NCI-H146 treated with DMSO at 0.1 percent for 48 hours (cell line): ENCODE measurements around the gene EDDM13.
"Not testable (repeated sequence)": the region's sequence is repeated elsewhere in the genome, so short reads cannot be mapped to it uniquely, and the experiment has no call there.

Source experiments
- DNase-seq: peaks from one replicate; lab custom pipeline; 2025; ENCODE audit not compliant: unreplicated experiment; lab: John Stamatoyannopoulos, UW

The EDDM13 gene

DNA sequence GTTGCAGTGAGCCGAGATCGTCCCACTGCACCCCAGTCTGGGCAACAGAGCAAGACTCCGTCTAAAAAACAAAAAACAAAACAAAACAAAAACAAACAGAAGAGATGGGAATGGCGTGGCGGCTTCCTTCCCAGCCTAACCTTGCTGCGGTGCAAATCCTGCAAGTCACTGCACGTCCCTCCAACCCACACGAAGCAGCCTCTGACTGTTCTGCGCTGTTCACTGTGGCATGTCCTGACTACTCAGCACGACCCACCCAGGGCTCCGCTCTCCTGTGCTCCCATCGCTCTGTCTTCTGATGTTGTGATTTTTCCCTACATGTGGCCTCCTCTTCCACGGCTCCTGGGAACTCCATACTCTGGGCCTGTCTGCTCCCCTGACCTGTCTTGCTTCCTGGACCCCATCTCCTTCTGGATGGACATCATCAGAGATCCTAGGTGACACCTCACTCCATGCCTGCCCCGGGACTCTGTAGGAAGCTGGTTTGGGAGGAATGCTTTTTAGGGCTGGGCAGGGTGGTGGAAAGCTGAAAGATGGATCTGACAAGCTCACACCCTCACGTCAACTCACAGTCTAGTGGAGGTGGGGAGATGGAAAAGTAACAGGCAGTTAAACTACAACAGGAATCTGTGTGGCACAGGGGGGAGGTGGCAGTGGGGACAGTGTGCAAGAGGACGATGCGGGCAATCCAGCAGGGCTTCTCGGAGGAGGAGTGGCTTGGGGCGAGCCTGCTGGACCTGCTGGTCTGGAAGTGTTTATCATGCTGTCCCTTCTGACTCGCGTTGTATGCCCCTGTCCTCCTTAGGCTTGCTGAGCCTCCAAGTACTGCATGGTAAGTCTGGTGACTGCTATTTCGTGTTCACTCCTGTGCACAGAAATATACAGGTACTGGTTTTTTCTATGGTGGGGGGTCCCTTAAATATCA lies 23.2 kb downstream of the EDDM13 start:
- no peak for DNase-seq

DNA sequence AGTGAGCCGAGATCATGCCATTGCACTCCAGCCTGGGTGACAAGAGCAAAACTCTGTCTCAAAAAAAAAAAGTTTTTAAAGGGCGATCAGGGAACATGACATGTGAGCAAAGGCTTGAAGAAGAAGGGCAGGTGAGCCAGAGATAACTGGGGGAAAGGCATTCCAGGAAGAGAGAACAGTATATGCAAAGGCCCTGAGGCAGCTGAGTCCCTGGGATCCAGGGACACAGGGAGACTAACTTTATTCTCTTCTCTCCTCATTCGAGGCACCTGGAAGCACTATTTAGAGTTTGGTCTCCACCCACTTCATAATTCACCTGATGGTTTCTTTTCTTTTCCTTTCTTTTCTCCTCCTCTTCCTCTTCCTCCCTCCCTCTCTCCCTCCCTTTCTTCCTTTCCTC lies 24.5 kb downstream of the EDDM13 start:
- no peak for DNase-seq

DNA sequence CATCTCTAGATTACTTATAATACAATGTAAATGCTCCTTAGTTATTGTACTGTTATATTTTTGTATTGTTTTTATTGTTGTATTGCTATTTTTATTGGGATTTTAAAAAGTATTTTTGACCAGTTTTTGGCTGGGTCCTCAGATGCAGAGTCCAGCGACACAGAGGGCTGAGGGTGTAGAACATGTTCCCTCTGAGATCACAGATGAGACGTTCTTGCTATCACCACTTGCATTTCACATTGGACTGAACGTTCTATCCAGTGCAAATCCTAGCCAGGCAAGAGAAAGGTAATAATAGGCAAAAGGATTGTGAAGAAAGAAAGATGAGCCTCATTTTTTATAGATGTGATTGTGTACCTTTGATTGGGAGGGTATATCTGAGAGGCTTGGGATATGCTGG lies 27.1 kb downstream of the EDDM13 start:
- no peak for DNase-seq

DNA sequence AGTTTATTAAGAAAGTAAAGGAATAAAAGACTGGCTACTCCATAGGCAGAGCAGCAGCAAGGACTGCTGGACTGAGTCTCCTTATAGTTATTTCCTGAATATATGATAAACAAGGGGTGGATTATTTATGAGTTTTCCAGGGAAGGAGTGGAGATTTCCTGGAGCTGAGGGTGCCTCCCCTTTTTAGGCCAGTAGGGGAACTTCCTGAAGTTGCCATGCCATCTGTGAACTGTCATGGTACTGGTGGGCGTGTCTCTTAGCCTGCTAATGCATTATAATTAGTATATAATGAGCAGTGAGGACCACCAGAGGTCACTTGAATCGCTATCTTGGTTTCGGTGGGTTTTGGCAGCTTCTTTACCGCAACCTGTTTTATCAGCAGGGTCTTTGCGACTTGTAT lies 28.6 kb downstream of the EDDM13 start:
- no peak for DNase-seq

DNA sequence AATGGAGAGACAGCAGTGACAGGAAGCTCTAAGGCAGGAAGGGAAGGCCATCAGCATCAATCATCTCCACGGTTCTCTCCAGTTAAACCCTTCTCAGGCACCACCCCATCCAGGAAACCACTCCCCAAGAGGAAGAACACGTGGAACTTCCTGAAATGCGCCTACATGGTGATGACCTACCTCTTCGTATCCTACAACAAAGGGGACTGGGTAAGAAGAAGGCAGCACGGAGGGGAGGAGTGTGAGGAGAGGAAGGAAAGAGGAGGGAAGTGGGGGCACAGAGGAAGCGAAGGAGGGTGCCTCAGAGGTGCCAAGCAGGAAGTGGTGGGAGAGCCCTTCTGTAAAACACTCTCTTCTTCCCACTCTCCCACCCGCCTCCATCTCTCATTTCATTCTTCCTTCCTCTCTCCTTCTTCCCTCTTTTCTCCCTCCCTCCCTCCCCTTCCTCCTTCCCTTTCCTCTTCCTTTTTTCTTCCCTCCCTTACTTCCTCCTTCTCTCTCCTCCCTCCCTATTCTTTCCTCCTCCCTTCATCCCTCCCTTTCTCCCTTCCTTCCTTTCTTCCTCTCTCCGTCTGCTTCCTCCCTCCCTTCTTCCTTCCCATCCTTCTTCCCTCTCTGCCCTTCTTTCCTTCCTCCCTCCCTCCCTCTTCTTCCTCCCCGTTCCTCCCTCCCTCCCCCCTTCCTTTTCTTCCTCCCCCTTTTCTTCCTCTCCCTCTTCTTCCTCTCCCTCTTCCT lies 29.5 kb downstream of the EDDM13 start:
- DNase-seq: no peak

DNA sequence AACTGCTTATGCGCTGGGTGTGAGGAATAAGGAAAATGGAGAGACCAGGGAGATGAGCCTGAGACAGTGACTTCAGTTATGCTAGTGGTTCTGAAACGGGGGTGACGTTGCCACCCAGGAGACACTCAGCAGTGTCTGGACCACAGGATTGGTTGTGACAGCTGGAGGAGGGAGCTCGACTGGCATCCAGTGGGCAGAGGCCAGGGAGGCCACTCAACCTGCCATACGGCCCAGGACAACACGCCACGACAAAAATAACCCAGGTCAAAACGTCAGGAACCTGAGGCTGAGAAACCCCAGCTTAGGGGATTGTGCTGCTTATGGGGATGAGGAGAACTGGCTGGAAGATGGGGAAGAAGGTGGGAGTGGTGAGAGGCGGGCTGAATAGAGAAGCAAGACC lies 31.7 kb downstream of the EDDM13 start:
- no peak for DNase-seq

DNA sequence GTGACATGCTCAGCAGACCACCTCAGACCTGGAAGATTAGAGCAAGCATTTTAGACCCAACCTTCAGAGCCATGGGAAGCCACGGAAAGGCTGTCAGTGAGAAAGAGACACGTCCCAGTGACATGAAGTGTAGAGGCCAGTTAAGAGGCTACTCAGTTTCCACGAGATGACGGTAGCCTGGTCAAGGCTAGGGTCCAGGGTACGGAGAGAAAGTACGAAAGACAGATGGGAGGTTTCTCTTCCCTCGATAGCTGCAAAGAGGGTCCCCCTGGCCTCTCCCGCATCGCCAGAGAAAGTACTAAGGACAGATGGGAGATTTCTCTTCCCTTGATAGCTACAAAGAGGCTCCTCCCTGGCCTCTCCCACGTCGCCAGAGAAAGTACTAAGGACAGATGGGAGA lies 33.5 kb downstream of the EDDM13 start:
- DNase-seq: no peak

DNA sequence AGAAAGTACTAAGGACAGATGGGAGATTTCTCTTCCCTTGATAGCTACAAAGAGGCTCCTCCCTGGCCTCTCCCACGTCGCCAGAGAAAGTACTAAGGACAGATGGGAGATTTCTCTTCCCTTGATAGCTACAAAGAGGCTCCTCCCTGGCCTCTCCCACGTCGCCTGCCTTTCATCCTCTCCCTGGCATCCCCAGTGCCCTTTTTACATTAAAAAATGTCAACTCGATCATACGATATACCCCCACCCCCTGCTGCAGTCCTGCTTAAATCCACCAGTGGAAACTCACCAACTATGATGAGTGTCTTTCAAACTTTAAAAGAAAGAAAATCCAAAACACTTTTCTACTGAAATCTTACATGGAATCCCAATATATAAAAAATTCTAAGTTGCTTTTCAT lies 34.5 kb downstream of the EDDM13 start:
- not testable (repeated sequence) for DNase-seq

DNA sequence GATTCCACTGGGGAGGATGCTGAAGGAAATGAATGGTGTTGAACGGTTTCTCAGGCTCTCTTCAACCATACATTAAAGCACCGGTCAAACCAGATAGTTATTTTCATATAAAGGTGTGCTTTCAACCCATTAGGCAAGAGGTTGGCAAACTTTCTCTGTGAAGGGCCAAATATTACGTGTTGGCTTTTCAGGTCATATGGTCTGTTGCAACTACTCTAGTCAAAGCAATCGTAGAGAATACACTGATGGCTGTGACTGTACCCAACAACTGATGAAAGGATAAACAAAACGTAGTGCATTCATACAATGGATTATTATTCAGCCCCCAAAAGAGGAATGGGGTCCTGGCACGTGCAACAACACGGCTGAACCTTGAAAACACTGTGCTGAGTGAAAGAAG lies 36.2 kb downstream of the EDDM13 start:
- no peak for DNase-seq

DNA sequence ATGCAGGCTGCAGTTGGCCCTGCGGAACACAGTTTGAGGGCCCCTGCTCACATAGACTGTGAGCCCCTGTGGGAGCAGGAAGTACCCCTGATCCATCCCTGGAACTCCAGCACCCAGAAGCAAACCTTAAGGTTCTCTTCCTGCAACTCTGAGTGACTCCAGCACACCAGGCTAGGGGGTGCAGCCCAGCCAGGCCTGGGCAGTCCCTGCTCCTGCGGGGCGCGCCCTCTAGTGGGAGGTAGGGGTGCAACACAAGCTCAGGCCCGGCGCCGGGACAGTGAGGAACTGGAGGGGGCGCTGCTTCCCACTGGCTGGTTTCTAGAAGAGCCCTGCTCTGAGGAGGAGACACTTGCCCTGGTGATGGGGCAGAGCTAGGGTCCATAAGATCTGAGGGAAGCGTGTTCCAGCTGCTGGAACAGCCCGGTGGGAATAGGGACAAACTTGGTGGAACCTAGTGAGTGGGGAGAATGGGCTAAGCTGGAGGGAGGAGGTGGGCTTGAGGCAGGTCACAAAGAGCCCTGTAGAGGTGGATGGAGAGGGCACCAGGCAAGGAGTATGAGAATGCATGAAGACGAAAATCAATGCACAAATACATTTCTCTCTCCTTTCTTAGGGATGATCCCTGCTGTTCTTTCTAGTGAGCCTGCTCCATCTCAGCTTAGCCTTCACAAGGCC lies 37.1 kb downstream of the EDDM13 start:
- DNase-seq: peak; percentile 23

DNA sequence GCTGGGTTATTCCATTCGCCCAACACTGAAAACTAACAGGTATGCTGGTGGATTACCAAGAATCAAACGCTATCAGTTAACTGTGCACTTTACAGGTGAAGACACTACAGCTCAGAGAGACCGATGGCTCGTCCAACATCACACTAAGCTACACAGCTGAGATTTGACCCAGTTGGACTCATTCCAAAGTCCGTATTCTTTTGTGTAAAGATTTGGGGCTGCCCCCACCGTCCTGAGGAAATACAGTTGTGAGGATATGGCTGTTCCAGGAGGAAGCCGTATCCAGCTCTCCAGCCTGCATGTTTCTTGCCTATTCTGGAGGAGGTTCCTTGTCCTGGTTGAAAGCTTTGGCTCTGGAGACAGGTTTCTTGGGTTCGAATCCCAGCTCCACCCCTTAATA lies 37.9 kb downstream of the EDDM13 start:
- no peak for DNase-seq

DNA sequence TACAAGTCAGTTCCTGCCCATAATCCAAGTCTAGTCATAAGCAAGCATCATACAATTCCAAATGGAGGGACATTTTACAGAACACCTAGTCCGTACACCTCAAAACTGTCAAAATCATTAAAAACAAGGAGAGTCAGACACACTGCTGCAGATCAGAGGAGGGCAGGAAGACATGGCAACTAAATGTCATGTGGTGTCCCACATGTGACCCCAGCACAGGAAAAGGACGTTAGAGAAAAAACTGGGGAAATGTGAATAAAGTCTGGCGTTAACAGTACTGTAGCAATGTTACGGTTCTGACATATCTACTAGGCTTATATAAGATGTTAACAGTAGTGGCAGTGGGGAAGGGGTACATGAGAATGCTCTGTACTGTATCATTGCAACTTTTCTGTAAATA lies 39.8 kb downstream of the EDDM13 start:
- DNase-seq: no peak

DNA sequence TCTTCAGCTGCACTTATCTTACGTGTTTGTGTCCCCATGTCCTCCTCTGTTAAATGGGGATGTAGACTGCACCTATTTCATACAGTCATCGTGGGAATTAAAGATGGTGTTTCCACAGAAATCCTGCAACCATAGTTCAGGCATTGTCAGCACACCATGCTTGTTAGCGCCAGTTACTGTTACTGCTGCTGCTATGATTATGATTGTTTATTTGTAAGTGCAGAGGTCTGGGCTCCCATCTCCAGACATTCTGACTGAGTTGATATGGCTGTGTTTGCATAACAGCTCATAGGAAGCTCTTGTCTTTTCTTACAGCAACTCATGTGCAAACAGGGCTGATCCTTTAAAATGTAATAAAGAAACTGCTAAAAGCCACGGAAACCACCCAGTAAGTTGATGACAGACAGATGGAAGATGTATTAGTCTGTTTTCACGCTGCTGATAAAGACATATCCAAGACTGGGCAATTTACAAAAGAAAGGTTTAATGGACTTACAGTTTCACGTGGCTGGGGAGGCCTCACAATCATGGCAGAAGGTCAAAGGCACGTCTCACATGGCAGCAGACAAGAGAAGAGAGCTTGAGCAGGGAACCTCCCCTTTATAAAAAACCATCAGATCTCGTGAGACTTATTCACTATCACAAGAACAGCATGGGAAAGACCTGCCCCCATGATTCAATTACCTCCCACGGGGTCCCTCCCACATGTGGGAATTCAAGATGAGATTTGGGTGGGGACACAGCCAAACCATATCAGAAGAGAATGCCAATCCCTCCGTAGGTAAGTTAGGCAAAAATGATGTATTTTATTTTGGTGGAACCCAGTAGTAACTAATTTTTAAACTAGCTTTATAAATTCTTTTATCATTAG lies 40.5 kb downstream of the EDDM13 start:
- no peak for DNase-seq

DNA sequence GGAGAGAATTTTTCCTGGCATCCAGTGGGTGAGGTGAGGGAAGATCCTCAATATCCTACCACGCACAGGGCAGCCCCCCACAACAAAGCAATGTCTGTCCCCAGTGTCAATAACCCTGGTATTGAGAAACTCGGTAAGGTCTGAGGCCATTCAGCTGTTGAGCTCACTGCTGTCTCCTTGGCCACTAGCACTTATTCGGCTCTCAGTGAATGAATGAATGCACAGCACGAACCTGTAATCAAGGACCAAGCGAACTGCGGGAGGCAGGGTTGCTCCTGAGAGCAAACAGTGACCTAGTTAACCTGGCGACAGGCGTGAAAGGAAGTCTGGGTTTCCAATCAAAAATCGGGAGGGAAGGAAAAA lies 41.5 kb downstream of the EDDM13 start:
- DNase-seq: peak; percentile 87

DNA sequence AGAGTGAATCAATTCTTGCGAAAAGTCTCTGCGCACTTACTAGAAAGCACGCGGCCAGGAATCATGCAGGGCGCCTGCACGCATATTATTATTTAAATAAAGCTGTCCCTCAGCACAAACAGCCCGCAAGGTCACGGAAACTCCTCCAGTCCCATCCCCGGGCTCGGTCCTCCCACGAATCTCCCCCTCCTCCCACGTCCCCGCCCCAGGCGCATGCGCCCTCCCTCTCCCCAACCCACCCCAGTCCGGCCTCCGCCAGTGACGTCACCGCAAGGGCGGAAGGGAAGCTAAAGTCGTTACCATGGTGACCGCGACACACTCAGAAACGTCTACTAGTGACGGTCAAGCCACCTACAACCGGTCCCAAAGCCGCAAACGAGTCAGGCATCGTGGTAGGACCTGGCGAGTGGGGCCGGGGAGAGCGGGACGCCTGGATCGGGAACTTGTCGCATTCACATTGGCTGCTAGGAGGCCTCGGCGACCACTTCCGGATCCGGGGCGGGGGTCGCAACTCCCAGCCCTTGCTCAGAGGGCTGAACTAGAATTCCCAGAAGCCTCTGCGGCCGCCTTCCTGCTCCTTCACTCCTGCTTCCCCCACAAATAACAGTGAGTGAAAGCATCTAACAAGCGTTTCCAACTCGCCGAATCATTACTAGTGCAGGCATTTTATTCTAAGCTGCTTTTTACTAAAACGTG lies 42.0 kb downstream of the EDDM13 start, which contains the start of gene ZSCAN5A:
ZSCAN5A (minus strand) TSS at position 459 of the 696 bp plus-strand sequence. CDS start 89,793 bp downstream, outside the sequence.
- DNase-seq: peak; percentile 99

DNA sequence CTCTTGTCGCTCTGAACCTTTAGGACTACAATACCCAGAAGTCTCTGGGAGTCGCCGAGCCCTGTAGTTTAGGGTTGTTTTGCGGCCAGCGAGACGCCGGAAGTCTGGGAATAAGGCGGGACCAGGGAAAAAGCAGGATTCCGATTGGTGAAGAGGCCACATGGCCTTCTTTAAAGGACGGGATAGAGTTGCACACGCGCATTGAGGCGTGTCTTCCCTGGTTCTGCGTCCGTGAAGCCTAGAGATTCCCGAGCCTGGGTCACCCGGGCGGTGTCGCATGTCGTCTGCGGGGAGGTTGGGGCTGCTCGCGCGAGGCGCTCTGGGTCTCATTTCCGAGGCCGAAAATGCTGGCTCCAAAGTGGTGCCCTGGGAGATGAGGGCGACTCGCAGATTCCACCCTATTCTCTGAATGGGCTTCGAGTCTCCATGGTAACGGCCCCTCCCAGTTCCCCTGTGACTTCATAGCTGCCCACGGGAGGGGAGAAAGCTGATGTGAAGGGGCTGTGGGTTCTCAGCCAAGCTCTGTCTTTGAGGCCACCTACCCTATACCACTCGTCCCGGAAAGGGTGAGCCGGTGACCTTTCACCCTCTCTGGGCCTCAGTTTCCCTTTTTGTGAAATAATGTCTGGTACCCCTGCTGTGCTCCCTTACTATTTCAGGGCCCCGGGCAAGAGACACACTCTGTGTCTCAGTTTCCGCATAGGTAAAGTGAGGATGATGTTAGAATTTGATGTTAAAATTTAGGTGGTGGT lies 42.7 kb downstream of the EDDM13 start:
- DNase-seq: peak; percentile 99

DNA sequence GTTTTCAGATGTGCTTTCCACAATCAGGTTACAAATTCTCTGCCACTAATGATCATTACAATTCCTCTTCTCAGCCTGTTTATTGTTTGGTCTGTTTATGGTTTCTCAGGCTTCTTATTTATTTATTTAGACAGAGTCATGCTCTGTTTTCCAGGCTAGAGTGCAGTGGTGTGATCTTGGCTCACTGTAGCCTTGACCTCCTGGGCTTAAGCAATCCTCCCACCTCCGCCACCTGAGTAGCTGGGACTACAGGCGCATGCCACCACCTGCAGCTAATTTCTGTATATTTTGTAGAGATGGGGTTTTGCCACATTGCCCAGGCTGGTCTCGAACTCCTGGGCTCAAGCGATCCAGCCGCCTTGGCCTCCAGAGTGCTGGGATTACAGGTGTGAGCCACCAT lies 44.2 kb downstream of the EDDM13 start:
- no peak for DNase-seq

DNA sequence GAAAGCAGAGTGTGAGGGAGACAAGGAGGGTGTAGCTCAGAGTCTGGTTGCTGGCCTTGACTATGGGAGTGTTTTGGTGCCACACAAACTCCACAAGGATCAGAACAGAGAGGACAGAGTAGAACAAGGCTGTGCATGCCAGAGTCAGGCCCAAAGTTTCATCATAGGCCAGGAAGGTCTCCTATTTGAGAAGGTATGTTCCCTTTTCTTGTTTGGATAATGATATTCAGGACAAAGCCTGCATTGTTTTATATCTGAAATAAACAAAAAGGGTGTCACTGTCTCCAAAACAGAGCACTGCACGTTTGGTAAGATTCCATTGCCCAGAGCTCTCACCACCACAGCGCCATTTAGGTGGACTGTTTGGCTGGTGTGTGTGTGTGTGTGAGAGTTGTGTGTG lies 45.2 kb downstream of the EDDM13 start:
- no peak for DNase-seq

DNA sequence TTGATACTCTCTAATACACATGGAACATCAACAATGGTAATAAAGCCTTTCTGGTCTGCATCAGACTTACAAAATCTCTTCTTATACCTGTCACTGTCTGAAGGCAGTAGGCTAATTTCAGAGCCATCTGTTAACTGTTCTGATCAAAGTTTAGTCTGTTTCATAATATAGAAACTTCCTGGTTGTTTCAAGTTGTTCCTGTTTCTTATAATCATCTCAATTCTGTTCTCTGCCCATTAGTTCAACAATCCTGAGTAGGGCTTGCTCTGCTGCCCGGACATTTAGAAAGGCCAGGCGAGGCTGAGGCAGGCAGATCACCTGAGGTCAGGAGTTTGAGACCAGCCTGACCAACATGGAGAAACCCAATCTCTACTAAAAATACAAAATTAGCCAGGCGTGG lies 47.4 kb downstream of the EDDM13 start:
- no peak for DNase-seq
